ENCODE data around the gene FLRT2. TPM values are rescaled to one million over a fixed set of nuclear protein-coding genes. Genes with fewer than 3 reads are reported as not detected.

FLRT2 gene
- 22.7 and 23.5 TPM in 2 replicates for total RNA-seq (2014; rRNA removed; shearing (Covaris generic))

GRCh38 chr14:85529803-85530574, at the start of gene FLRT2:
Gene FLRT2 (plus strand): TSS chr14:85530144. CDS start chr14:85621515, 91,371 bp downstream.
- H3K27me3 ChIP-seq, result no peaks in the 10 kb centered on the region
- peak within 1 kb of the TSS; percentile 96 for H3K4me3 ChIP-seq
- H3K4me1 ChIP-seq, result peaks cover 12% of the 10 kb centered on the region
- peak; percentile 39 to 41 for DNase-seq
- no peaks in the 10 kb centered on the region for H3K9me3 ChIP-seq (replicated peaks)
- no peaks in the 10 kb centered on the region for H3K36me3 ChIP-seq
- H3K27ac ChIP-seq, result peak within 1 kb of the TSS; percentile 48

GRCh38 chr14:85481471-85481870, 48.5 kb upstream of the FLRT2 start:
- H3K4me3 ChIP-seq, result no peak overlapping the region
- no peaks in the 10 kb centered on the region for H3K36me3 ChIP-seq
- no peak for DNase-seq
- H3K9me3 ChIP-seq (replicated peaks), result 0 out of 2 replicates have a peak, but pooled peaks cover 3% of the 10 kb centered on the region
- H3K27ac ChIP-seq, result no peak overlapping the region
- H3K27me3 ChIP-seq, result no peaks in the 10 kb centered on the region
- no peaks in the 10 kb centered on the region for H3K4me1 ChIP-seq

GRCh38 chr14:85482552-85482951, 47.4 kb upstream of the FLRT2 start:
- no peak overlapping the region for H3K27ac ChIP-seq

GRCh38 chr14:85483037-85483436, 46.9 kb upstream of the FLRT2 start:
- no peak for DNase-seq
- Histone ChIP-seq H3K27ac (no peak overlapping the region), H3K36me3 (no peaks in the 10 kb centered on the region), H3K4me3 (no peak overlapping the region), H3K4me1 (no peaks in the 10 kb centered on the region), H3K27me3 (no peaks in the 10 kb centered on the region), H3K9me3 (replicated peaks) (0 out of 2 replicates have a peak, but pooled peaks cover 3% of the 10 kb centered on the region)

More at GRCh38 chr14:85482552-85482951, 47.4 kb upstream of the FLRT2 start:
- no peaks in the 10 kb centered on the region for H3K36me3 ChIP-seq
- no peaks in the 10 kb centered on the region for H3K4me1 ChIP-seq
- 0 out of 2 replicates have a peak, but pooled peaks cover 3% of the 10 kb centered on the region for H3K9me3 ChIP-seq (replicated peaks)
- H3K4me3 ChIP-seq, result no peak overlapping the region
- DNase-seq, result no peak
- no peaks in the 10 kb centered on the region for H3K27me3 ChIP-seq

- H3K27me3 ChIP-seq, result no peaks in the 10 kb centered on the region
- no peaks in the 10 kb centered on the region for H3K36me3 ChIP-seq
- no peak overlapping the region for H3K27ac ChIP-seq
- H3K9me3 ChIP-seq (replicated peaks), result 0 out of 2 replicates have a peak, but pooled peaks cover 3% of the 10 kb centered on the region
- no peaks in the 10 kb centered on the region for H3K4me1 ChIP-seq
- DNase-seq, result no peak
- no peak overlapping the region for H3K4me3 ChIP-seq
These were observed 46.3 kb upstream of the FLRT2 start for GRCh38 chr14:85483652-85484051.

- H3K9me3 ChIP-seq (replicated peaks), result 0 out of 2 replicates have a peak, but pooled peaks cover 7% of the 10 kb centered on the region
- no peaks in the 10 kb centered on the region for H3K27me3 ChIP-seq
- no peak overlapping the region for H3K4me3 ChIP-seq
- H3K27ac ChIP-seq, result no peak overlapping the region
- no peaks in the 10 kb centered on the region for H3K36me3 ChIP-seq
- H3K4me1 ChIP-seq, result no peaks in the 10 kb centered on the region
- DNase-seq, result no peak
These were observed 42.7 kb upstream of the FLRT2 start for GRCh38 chr14:85487215-85487614.

- Histone ChIP-seq H3K27me3 (no peaks in the 10 kb centered on the region), H3K27ac (no peak overlapping the region), H3K4me1 (no peaks in the 10 kb centered on the region), H3K4me3 (no peak overlapping the region), H3K36me3 (no peaks in the 10 kb centered on the region), H3K9me3 (replicated peaks) (no peaks in the 10 kb centered on the region)
- no peak for DNase-seq
These were observed 28.2 kb upstream of the FLRT2 start for GRCh38 chr14:85501751-85502150.

- no peaks in the 10 kb centered on the region for H3K9me3 ChIP-seq (replicated peaks)
- H3K36me3 ChIP-seq, result no peaks in the 10 kb centered on the region
- H3K4me1 ChIP-seq, result no peaks in the 10 kb centered on the region
- no peak overlapping the region for H3K27ac ChIP-seq
- no peaks in the 10 kb centered on the region for H3K27me3 ChIP-seq
- no peak for DNase-seq
- H3K4me3 ChIP-seq, result no peak overlapping the region
These were observed 21.1 kb upstream of the FLRT2 start for GRCh38 chr14:85508863-85509262.

GRCh38 chr14:85512451-85512850, 17.5 kb upstream of the FLRT2 start:
- H3K36me3 ChIP-seq, result no peaks in the 10 kb centered on the region
- H3K27ac ChIP-seq, result no peak overlapping the region
- H3K4me1 ChIP-seq, result no peaks in the 10 kb centered on the region; the same call in 1 of the 2 replicates
- no peaks in the 10 kb centered on the region for H3K27me3 ChIP-seq
- H3K4me3 ChIP-seq, result no peak overlapping the region
- no peak for DNase-seq
- H3K9me3 ChIP-seq (replicated peaks), result no peaks in the 10 kb centered on the region

- Histone ChIP-seq H3K27me3 (no peaks in the 10 kb centered on the region), H3K27ac (no peak overlapping the region), H3K4me3 (no peak overlapping the region), H3K36me3 (no peaks in the 10 kb centered on the region), H3K9me3 (replicated peaks) (no peaks in the 10 kb centered on the region), H3K4me1 (no peaks in the 10 kb centered on the region; the same call in 1 of the 2 replicates)
- no peak for DNase-seq
These were observed 15.5 kb upstream of the FLRT2 start for GRCh38 chr14:85514487-85514886.

- H3K4me1 ChIP-seq, result no peaks in the 10 kb centered on the region; the same call in 1 of the 2 replicates
- H3K4me3 ChIP-seq, result no peak overlapping the region
- H3K27me3 ChIP-seq, result no peaks in the 10 kb centered on the region
- DNase-seq, result no peak
- no peak overlapping the region for H3K27ac ChIP-seq
- H3K9me3 ChIP-seq (replicated peaks), result no peaks in the 10 kb centered on the region
- no peaks in the 10 kb centered on the region for H3K36me3 ChIP-seq
These were observed 13.5 kb upstream of the FLRT2 start for GRCh38 chr14:85516239-85517113.

- Histone ChIP-seq H3K27ac (no peak overlapping the region), H3K36me3 (no peaks in the 10 kb centered on the region), H3K27me3 (no peaks in the 10 kb centered on the region)
These were observed 12.7 kb upstream of the FLRT2 start for GRCh38 chr14:85517114-85517688.

GRCh38 chr14:85519661-85520305, 10.2 kb upstream of the FLRT2 start:
- Histone ChIP-seq H3K4me3 (no peak overlapping the region), H3K4me1 (no peaks in the 10 kb centered on the region; the same call in 1 of the 2 replicates), H3K36me3 (no peaks in the 10 kb centered on the region), H3K9me3 (replicated peaks) (no peaks in the 10 kb centered on the region), H3K27ac (no peak overlapping the region), H3K27me3 (no peaks in the 10 kb centered on the region)
- DNase-seq, result no peak

More at GRCh38 chr14:85517114-85517688, 12.7 kb upstream of the FLRT2 start:
- Histone ChIP-seq H3K4me1 (no peaks in the 10 kb centered on the region; the same call in 1 of the 2 replicates), H3K4me3 (no peak overlapping the region), H3K9me3 (replicated peaks) (no peaks in the 10 kb centered on the region)
- no peak for DNase-seq

GRCh38 chr14:85520581-85520980, 9.4 kb upstream of the FLRT2 start:
- no peaks in the 10 kb centered on the region for H3K9me3 ChIP-seq (replicated peaks)
- H3K4me3 ChIP-seq, result no peak overlapping the region
- no peak for DNase-seq
- no peaks in the 10 kb centered on the region for H3K27me3 ChIP-seq
- H3K36me3 ChIP-seq, result no peaks in the 10 kb centered on the region
- no peaks in the 10 kb centered on the region; the same call in 1 of the 2 replicates for H3K4me1 ChIP-seq
- no peak overlapping the region for H3K27ac ChIP-seq
